Mesendoderm (in vitro differentiated cells): Measurements from ENCODE around the gene FGF18.

Experiments used
- small RNA-seq: library from polyadenylated mRNA; stranded (forward); fragments of <200 nt; extraction: miRNeasy Mini kit (QIAGEN cat#:217004); gene quantifications from one replicate; pipeline ENCODE3, GENCODE V24; 2013; ENCODE audit not compliant: insufficient read depth

The FGF18 gene

Small RNA genes lying within 50 kb of the gene (small RNA-seq; reads per million reads assigned to genes)
- 14.7 reads per million, percentile 89 among the genes with 10 or more reads in this experiment for gene MIR3912
